Measurements from ENCODE around the gene MYH9.
"Not testable (repeated sequence)": the region's sequence is repeated elsewhere in the genome, so short reads cannot be mapped to it uniquely, and the experiment has no call there.

MYH9 gene

DNA sequence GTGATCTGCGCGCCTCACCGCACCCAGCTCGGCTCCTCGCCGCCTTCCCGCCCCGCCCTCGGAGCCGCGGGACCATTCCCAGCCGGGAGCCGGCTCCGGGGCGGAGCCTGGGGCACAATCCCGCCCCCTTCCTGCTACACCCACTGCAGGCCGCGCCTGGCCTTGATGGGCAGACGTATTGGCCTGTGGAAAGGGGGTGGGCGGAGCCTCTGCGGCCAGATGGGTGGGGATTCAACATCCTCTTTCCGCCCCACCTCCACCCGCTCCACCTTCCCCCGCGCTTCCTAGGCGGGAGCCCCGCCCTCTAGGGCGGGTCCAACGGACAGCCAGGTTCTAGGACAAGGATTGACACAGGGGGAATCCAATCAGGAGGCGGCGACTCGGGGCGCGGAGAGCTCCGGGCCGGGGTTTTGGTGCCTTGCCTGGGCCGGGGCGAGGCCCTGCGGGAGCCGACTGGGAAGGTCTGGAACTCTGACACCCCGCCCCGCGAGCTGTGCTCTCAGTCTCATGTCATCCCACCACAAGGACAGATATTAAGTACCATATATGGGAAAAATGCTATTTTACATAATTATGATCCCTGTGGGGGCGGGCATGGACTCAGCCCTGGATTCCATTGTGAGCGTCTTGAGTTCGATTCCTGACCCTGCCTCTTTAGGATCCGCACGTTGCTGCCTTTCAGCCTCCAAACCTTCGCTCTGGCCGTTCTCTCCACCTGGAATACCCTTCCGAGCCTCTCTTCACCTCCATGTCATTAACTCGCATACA lies at the start of gene MYH9:
Gene MYH9, minus strand, starts transcription at position 9 of the 768 bp plus-strand sequence. CDS start 38,731 bp downstream, outside the sequence.
- peak; percentile 98 for DNase-seq

DNA sequence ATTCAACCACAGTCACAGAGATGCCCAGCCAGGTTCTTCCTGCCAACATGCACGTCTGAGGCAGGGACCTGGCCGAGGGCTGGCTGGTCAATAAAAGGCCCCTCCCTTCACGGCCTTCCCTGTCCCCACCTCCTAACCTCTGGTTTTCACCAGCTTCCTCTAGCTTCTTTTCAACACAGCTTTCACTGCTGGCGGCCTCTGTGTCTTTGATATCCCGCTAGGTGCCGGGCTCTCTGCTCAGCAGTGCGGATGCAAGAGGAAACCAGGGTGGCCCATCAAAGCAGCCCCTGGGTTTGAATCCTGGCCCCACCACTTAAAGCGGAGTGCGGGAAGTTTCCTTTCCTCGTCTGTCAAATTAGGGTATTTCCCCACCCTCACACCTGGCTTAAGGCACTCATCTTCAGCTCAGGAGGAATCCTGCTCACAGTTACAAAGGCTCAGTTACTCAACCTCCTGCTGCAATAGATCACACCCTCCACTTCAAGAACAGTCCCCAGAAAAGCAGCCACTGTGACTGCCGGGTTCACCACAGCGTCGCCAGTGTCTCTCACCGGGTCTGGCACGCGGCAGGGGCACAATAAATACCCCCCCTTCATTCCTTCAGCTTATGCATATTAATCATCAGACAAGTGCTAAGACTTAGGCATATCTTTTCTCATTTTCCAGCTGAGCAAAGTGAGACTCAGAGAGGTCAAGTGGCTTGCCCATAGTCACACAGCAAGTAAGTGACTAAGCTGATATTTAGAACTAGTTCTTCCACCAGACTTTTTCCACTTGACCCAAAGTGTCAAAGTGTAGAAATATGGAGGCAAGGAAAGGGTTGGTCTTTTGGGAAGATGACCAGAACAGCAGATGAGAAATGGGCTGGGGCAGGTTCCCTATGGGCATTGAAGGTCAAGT lies 48.0 kb upstream of the MYH9 start:
- no peak for DNase-seq

DNA sequence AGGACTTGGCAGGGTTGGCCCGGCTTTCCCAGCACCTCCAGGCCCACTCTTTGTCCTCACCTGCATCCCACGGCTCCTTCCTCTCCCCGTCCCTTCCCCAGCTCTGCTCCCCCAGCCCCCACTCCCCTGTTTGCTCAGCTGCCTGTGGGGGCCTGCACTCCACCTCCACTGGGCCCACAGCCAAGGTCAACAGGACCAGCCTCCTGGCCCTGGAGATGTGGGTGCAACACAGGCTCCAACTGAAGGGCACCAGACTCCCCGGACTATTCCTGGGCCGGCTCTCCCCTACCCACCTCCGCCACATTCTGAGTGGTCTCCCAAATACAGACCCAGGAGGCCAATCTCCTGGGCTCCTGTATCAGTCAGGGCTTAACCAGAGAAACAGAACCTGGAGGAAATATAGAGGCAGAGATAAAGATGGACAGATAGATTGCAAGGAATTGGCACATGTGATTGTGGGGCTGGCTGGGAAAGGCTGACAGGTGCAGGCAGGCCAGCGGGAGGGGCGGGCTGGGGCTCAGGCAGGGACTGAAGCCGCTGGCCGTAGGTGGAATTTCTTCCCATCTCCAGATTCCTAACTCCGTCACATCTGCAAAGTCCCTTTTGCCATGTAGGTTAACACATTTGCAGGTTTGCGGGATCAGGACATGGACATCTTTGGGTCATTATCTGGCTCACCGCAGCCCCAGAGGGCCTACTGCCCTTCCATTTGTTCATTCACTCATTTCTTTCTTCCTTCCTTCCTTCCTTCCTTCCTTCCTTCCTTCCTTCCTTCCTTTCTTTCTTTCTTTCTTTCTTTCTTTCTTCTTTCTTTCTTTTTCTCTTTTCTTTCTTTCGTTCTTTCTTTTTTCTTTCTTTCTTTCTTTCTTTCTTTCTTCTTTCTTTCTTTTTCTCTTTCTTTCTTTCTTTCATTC lies 45.8 kb upstream of the MYH9 start:
- DNase-seq, result no peak

DNA sequence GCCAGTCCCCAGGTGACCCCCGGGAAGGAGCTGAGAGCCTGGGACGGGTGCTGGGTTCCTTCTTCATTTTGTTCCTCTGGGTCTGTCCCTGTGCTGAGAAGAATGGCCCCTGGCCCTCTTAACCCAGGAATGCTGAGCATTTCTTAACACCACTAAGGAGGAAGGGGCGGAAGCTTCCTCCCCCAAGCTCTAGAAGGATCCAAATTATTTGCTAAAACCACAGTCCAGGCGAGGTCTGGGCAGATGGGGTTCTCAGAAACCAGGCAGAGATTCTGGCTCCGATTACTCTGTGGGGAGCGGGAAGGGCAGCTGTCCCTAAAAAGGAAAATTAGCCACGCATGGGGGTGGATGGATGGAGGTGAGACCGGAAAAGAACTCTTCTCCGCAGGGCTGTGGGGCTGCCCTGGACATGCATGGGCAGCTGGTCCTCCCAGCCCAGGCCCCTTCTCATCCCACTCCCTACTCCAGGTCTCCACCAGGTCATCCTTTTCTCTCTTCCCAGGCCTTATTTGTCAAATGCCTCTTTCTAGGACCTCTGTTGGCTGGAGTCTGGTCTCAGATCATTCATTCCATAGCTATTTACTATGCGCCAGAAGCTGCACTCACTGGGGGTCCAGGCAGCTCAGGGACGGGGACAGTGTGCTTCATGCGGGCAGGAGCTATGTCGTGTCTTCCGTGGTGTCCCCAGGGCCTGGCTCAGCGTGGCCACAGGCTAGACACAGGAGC lies 45.0 kb upstream of the MYH9 start:
- DNase-seq, result no peak

GRCh38 chr22:36431977-36432376 lies 44.2 kb upstream of the MYH9 start:
- DNase-seq, result no peak

DNA sequence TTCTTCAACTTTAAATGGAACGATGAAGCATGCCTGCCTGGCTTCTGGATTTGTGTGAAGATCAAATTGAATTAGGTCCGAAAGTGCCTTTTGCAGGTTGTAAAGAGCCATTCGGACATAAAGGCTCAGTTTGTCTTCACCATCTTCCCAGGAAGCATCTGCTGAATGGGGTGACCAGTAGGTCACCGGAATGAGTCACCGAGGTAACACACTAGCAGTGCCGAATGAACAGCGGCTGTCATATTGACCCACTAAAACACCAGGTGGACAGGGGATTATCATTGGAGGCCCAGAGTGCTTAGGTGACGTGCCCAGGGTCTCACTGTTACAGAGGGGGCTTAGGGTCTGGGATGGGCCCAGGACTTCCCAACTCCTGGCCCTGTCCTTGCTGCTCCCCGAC lies 43.1 kb upstream of the MYH9 start:
- DNase-seq, result no peak

- DNase-seq, result not testable (repeated sequence)
Observed at GRCh38 chr22:36427952-36428351, 40.2 kb upstream of the MYH9 start.

GRCh38 chr22:36425977-36426523 lies 38.3 kb upstream of the MYH9 start:
- no peak for DNase-seq

DNA sequence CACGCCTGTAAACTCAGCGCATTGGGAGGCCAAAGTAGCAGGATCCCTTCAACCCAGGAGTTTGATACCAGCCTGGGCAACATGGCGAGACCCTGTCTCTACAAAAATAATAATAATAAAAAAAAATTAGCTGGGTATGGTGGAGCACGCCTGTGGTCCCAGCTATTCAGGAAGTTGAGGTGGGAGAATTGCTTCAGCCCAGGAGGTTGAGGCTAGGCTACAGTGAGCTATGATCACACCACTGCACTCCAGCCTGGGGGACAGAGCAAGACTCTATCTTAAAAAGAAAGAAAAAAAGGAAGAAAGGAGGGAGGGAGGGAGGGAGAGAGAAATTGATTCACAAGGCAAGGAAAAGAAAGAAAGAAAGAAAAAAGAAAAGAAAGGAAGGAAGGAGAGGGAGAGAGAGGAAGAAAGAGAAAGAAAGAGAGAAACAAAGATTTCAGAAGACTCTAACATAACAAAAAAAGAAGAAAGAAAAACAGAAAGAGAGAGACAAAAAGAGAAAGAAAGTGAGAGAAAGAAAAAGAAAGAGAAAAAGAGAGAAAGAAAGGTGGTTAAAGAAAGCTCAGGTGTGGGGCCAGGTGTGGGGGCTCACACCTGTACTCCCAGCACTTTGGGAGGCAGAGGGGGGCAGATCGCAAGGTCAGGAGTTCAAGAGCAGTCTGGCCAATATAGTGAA lies 37.3 kb upstream of the MYH9 start:
- DNase-seq, result no peak

- DNase-seq, result not testable (repeated sequence)
Observed at GRCh38 chr22:36424466-36424865, 36.7 kb upstream of the MYH9 start.

DNA sequence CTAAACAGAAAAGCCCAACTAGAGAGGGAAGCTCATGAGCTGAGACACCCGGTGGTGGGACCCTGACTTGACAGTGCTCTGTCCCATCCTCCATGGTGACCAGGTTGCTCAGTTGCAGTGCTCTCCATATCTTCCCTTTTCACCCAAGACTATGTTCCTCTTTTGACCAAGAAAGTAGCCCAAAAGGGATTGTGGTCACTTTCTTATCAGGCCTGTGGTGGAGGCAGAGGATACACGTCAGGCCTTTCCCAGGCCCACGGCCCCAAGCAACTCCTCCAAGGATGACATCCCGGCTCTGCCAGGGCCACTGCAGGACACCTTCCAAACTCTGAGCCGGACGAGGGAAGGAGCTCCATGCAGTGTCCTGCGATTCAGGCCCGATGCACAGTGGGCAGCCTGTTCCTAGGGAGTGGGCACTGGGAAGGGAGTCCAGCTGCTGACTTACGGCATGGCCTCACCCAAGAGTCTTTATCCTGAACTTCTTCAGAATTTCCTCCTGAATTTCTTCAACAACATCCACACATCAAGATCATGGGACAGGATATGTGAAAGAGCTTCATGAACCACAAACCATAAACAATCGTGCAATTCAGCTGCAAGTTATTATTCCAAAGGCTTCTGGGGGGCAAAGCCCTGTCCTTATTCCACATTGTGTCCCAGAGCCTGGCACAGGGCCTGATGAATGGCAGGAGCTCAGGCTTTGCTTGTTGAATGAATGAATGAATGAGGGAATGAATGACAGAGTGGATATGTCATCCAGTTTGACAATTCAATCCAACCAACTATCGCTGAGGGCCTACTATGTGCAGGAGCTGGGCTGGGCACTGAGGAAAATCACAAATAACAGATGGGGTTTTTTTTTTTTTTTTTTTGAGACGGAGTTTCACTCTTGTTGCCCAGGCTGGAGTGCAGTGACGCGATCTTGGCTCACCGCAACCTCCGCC lies 36.0 kb upstream of the MYH9 start:
- no peak for DNase-seq

DNA sequence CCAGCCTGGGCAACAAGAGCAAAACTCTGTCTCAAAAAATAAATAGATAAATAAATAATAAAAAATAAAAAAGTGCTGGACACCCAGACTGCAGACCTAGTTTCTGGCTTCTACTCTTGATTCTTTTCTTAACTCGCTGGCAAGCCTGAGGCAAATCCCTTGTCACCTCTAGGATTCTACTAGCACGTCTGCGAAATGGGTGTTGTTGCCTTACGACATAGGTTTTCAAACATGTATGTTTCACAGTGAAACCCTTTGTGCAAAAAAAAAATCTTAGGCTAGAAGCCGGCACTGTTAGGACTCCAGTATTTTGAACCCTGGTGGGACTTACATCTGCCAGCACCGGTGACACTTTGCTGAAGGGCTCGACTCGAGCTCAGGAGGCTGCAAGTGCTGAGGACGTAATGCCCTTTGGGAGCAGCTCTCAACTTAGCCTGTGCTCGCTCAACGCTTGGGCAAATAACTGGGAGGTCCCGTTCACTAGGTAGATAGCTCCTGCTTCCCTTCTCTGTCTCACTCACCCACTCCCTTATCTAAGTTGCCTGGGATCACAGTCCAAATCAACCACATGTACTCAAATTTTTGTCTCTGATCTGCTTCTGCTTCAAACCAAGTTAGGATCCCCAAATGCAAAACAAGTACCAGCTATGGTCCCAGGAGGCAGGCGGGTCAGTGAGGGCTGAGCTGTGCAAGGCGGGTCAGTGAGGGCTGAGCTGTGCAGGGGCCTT lies 34.7 kb upstream of the MYH9 start:
- no peak for DNase-seq

GRCh38 chr22:36419912-36420882 lies 32.4 kb upstream of the MYH9 start:
- no peak for DNase-seq

DNA sequence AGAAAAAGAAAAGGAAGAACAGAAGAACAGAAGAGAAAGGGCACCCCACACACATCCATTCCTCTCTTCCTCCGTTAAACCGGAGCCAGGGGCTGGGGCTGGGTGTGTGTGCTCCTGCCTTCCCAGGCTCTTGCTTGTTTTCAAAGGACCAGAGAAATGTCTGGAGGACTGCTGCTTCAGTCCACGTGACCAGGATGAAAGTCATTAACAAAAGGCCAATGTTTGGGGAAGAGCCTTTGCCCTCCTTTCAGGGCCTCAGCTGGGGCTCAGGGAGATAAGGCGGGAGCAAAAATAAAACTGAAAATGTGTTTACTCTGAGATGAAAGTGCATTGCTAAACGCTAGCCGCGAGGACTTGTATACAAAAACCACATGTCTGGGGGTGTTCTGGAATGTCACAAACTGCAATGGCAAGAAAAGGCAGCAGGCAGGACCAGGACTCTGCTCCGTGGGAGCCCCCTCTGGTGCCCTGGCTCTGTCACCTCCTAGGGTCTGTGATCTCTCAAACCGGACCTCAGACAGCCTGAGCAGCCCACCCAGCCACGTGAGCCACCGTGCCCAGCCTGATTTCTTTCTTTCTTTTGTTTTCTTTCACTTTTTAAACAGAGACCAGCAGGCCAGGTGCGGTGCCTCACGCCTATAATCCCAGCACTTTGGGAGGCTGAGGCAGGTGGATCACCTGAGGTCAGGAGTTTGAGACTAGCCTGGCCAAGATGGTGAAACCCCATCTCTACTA lies 31.6 kb upstream of the MYH9 start:
- no peak for DNase-seq

DNA sequence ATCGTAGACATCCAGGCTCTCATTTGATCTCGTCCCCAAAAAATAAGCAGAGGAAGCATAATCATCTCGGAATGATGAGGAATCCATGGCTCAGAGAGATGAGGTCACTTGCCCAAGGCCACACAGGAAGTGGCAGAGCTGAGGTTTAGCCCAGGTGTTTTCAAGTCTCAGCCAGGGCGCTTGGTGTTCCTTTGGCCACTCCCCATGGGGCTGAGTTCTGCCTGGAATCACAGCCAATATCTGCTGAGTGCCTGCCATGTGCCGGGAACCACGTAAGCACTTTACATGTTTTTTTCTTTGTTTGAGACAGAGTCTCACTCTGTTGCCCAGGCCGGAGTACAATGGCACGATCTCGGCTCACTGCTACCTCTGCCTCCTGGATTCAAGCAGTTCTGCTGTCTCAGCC lies 29.5 kb upstream of the MYH9 start:
- DNase-seq, result no peak

GRCh38 chr22:36415415-36416168 lies 27.8 kb upstream of the MYH9 start:
- DNase-seq, result no peak
